ENCODE data around the gene UGT1A6.

DNA sequence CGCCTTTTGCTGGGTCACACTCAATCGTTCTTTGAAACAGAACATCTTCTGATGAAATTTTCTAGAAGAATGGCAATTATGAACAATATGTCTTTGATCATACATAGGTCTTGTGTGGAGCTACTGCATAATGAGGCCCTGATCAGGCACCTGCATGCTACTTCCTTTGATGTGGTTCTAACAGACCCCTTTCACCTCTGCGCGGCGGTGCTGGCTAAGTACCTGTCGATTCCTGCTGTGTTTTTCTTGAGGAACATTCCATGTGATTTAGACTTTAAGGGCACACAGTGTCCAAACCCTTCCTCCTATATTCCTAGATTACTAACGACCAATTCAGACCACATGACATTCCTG, 20.5 kb downstream of the UGT1A6 start:
- TF ChIP-seq, protein P1, sequence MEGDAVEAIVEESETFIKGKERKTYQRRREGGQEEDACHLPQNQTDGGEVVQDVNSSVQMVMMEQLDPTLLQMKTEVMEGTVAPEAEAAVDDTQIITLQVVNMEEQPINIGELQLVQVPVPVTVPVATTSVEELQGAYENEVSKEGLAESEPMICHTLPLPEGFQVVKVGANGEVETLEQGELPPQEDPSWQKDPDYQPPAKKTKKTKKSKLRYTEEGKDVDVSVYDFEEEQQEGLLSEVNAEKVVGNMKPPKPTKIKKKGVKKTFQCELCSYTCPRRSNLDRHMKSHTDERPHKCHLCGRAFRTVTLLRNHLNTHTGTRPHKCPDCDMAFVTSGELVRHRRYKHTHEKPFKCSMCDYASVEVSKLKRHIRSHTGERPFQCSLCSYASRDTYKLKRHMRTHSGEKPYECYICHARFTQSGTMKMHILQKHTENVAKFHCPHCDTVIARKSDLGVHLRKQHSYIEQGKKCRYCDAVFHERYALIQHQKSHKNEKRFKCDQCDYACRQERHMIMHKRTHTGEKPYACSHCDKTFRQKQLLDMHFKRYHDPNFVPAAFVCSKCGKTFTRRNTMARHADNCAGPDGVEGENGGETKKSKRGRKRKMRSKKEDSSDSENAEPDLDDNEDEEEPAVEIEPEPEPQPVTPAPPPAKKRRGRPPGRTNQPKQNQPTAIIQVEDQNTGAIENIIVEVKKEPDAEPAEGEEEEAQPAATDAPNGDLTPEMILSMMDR (IDR thresholded peaks at IDR 0.05 in 4 of 5, conservative IDR thresholded peaks at IDR 0.05 in 1 of 5), result no peak
- no peak for TF ChIP-seq POLR2A (IDR thresholded peaks at IDR 0.05)
